Endothelial cell of umbilical vein (primary cell): ENCODE results near the gene JAM2. TPM values are rescaled to one million over a fixed set of nuclear protein-coding genes. Genes with fewer than 3 reads are reported as not detected.

Experiments used
- BruUV-seq: library from RNA; stranded (reverse); fragments of 400-500 nt; replicated peaks from 2 replicates; lab custom pipeline; 2021; lab: Mats Ljungman, UMichigan
- CTCF ChIA-PET: fragments of 300-600, 350-600 bp; sonication (Branson Sonifier 250); formaldehyde crosslinking; loops from one replicate; lab custom pipeline; 2021; ENCODE audit warnings: antibody characterized with exemption, inconsistent platforms; lab: Charles Lee
- POLR2A ChIA-PET: fragments of 300-600, 350-600 bp; sonication (Branson Sonifier 250); formaldehyde crosslinking; loops from one replicate; lab custom pipeline; 2021; ENCODE audit warnings: antibody characterized with exemption, inconsistent platforms; lab: Charles Lee
- DNase-seq: peaks from one replicate; pipeline ENCODE4 v3.0.0-alpha.2; 2011; ENCODE audit warnings: low read depth, low spot score
- FAIRE-seq: peaks from 2 replicates; lab custom pipeline; 2011; peaks lifted over from hg19 to GRCh38; lab: Jason Lieb, UNC
- H2AFZ ChIP-seq: 2 replicates; pipeline ENCODE4 v1.6.0; 2012; ENCODE audit warnings: low read depth, low read length, control low read depth, inconsistent platforms
- H3K27ac ChIP-seq: 2 replicates; pipeline ENCODE4 v1.5.1; 2011; ENCODE audit warnings: low read depth, mild to moderate bottlenecking, control low read depth, low read length, moderate library complexity; ENCODE audit not compliant: insufficient read depth
- H3K27me3 ChIP-seq, 2 experiments: 2 replicates each; pipeline versions ENCODE4 v1.6.0 to v1.6.1; 2011; ENCODE audit warnings: low read length in 2 of 2, mixed read lengths in 1 of 2; ENCODE audit not compliant: control insufficient read depth in 2 of 2, insufficient read depth in 2 of 2
- H3K36me3 ChIP-seq, 2 experiments: 2 replicates in 1 of 2; 3 replicates in 1 of 2; pipeline ENCODE4 v1.5.1; 2011; ENCODE audit warnings: low read length in 2 of 2, mild to moderate bottlenecking in 1 of 2, moderate library complexity in 1 of 2; ENCODE audit not compliant: control insufficient read depth in 2 of 2, insufficient read depth in 2 of 2; ENCODE audit errors: extremely low read depth in 1 of 2
- H3K4me1 ChIP-seq: 3 replicates; pipeline ENCODE4 v1.5.1; 2011; ENCODE audit warnings: mild to moderate bottlenecking, low read length; ENCODE audit not compliant: control insufficient read depth, insufficient read depth; ENCODE audit errors: extremely low read depth
- H3K4me2 ChIP-seq: 2 replicates; pipeline ENCODE4 v1.6.1; 2011; ENCODE audit warnings: low read length, control low read depth, mixed read lengths; ENCODE audit not compliant: insufficient read depth
- H3K4me3 ChIP-seq, 3 experiments: fragments of 200-600 bp in 1 of 3; sonication (generic), shearing (Covaris generic) in 1 of 3; replicated peaks in 1 of 3; 2 replicates each; pipeline ENCODE4 v1.5.1; 2011 to 2016; ENCODE audit warnings: control low read depth in 3 of 3, low read length in 3 of 3, mild to moderate bottlenecking in 2 of 3, inconsistent platforms in 1 of 3, low read depth in 1 of 3, moderate library complexity in 1 of 3; ENCODE audit not compliant: insufficient read depth in 1 of 3
- H3K79me2 ChIP-seq: 2 replicates; pipeline ENCODE4 v1.6.0; 2012; ENCODE audit warnings: low read length, inconsistent platforms; ENCODE audit not compliant: control insufficient read depth, insufficient read depth
- H3K9ac ChIP-seq: replicated peaks from 2 replicates; pipeline ENCODE3; 2011; ENCODE audit warnings: low read length, control low read depth; ENCODE audit not compliant: insufficient read depth; ENCODE audit errors: extremely low read depth
- H3K9me1 ChIP-seq: replicated peaks from 3 replicates; pipeline ENCODE4 v1.6.0; 2011; ENCODE audit warnings: mild to moderate bottlenecking, low read length; ENCODE audit not compliant: control insufficient read depth, insufficient read depth; ENCODE audit errors: extremely low read depth
- H3K9me3 ChIP-seq: replicated peaks from 2 replicates; pipeline ENCODE4 v1.5.1; 2012; ENCODE audit warnings: low read length, inconsistent platforms; ENCODE audit not compliant: control insufficient read depth, insufficient read depth
- H4K20me1 ChIP-seq: replicated peaks from 2 replicates; pipeline ENCODE3; 2011; ENCODE audit warnings: mild to moderate bottlenecking, low read length; ENCODE audit not compliant: control insufficient read depth, insufficient read depth; ENCODE audit errors: extremely low read depth
- CTCF ChIP-seq, 2 donors: IDR thresholded peaks; 1 replicate in 1 of 2; 2 replicates in 1 of 2; pipeline ENCODE4 v1.5.1; 2011; ENCODE audit warnings: low read length in 2 of 2, mild to moderate bottlenecking in 2 of 2, moderate library complexity in 2 of 2, control low read depth in 1 of 2, inconsistent platforms in 1 of 2, low read depth in 1 of 2; ENCODE audit not compliant: insufficient read depth in 1 of 2; ENCODE audit errors: extremely low read depth in 1 of 2
- EZH2 ChIP-seq: IDR thresholded peaks from 2 replicates; pipeline ENCODE4 v1.6.1; 2012; ENCODE audit warnings: borderline replicate concordance, low read depth, mild to moderate bottlenecking, moderate library complexity, low read length, inconsistent platforms; ENCODE audit not compliant: severe bottlenecking
- FOS ChIP-seq: IDR thresholded peaks from 2 replicates; pipeline ENCODE4 v1.6.1; 2011; ENCODE audit warnings: mild to moderate bottlenecking, low read length, moderate library complexity, borderline replicate concordance; ENCODE audit not compliant: insufficient read depth
- GATA2 ChIP-seq: IDR thresholded peaks from 2 replicates; pipeline ENCODE4 v1.7.0; 2011; ENCODE audit warnings: low read depth, mild to moderate bottlenecking, moderate library complexity, mixed read lengths, low read length; ENCODE audit not compliant: insufficient read length, insufficient read depth
- JUN ChIP-seq: IDR thresholded peaks from 2 replicates; pipeline ENCODE4 v1.6.1; 2011; ENCODE audit warnings: borderline replicate concordance, low read depth; ENCODE audit not compliant: insufficient read length, insufficient read depth
- MAX ChIP-seq: IDR thresholded peaks from 2 replicates; pipeline ENCODE4 v1.6.1; 2011; ENCODE audit not compliant: insufficient read depth, insufficient read length
- MYC ChIP-seq: IDR thresholded peaks from one replicate; pipeline ENCODE4 v1.6.1; 2011; ENCODE audit warnings: mild to moderate bottlenecking, low read depth, low read length
- POLR2A ChIP-seq: IDR thresholded peaks from 2 replicates; pipeline ENCODE4 v1.6.1; 2012; ENCODE audit warnings: low read depth, mild to moderate bottlenecking, control low read depth, low read length
- POLR2AphosphoS5 ChIP-seq: IDR thresholded peaks from 2 replicates; pipeline ENCODE4 v1.6.1; 2012; ENCODE audit warnings: low read depth, mild to moderate bottlenecking, control low read depth, low read length, moderate library complexity; ENCODE audit not compliant: insufficient read depth
- dilution Hi-C: fragments of 300-500 bp; cut with MboI; formaldehyde crosslinking; loops from one replicate; pipeline ENCODE4 v1.15.0; 2019; ENCODE audit warnings: low sequenced_read_pairs; ENCODE audit not compliant: extremely low pct_ligation_motif_present
- intact Hi-C: fragments of 100-400 bp; cut with micrococcal nuclease; formaldehyde crosslinking; loops from one replicate; pipeline ENCODE4 v1.10.0; 2022
- polyA plus RNA-seq, 4 experiments: library from polyadenylated mRNA; depleted of rRNA in 3 of 4; stranded (reverse) in 3 of 4; unstranded in 1 of 4; fragments of >200 nt; gene quantifications; 2 replicates each; pipeline versions ENCODE4 v1.2.1 to v1.2.3, GENCODE V29; 2011 to 2012; ENCODE audit warnings: missing spikeins in 1 of 4
- total RNA-seq: library from RNA; stranded (reverse); gene quantifications from 2 replicates; pipeline ENCODE4 v1.2.3, GENCODE V29; 2021

The JAM2 gene
- total and polyA plus RNA-seq, 2 donors (not counting 3 experiments of a cell fraction or from before 2014, with no cell fraction given) = 0.14 to 0.20 TPM

- Histone ChIP-seq H3K9me3 (no peaks in the 10 kb centered on the region), H3K9ac (no peak overlapping the region), H3K9me1 (no peaks in the 10 kb centered on the region), H3K4me1 (no peaks in the 10 kb centered on the region), H4K20me1 (no peaks in the 10 kb centered on the region), H3K27ac (no peak overlapping the region), H3K27me3 (no peaks in the 10 kb centered on the region), H3K36me3 (no peaks in the 10 kb centered on the region), H3K4me3 (no peak overlapping the region), H3K4me2 (no peak overlapping the region), H3K79me2 (no peaks in the 10 kb centered on the region), H2AFZ (no peak overlapping the region)
- TF ChIP-seq MYC = no peak
- no peak for TF ChIP-seq FOS
- TF ChIP-seq GATA2 = no peak
- no peak for TF ChIP-seq EZH2
- TF ChIP-seq MAX = no peak
- no peak for TF ChIP-seq JUN
- TF ChIP-seq POLR2AphosphoS5 = no peak
- FAIRE-seq (no peak), DNase-seq (no peak)
- CTCF ChIA-PET = no interaction called here
- POLR2A ChIA-PET = no interaction called here
- dilution Hi-C loops = no loop called here
- intact Hi-C loops = loop anchor here (2.0 kb wide), 2 partner anchors 21 to 25 kb away; partner anchors contain the start of genes ATP5PF and GABPA
- BruUV-seq = no TSS peak
Measured at GRCh38 chr21:25709684-25710265, 70.7 kb downstream of the JAM2 start.

- intact Hi-C loops = no loop called here
- TF ChIP-seq MAX = no peak
- TF ChIP-seq JUN = no peak
- no peak for TF ChIP-seq MYC
- TF ChIP-seq POLR2A = no peak
- TF ChIP-seq POLR2AphosphoS5 = no peak
- TF ChIP-seq EZH2 = no peak
- TF ChIP-seq FOS = no peak
- TF ChIP-seq GATA2 = no peak
- TF ChIP-seq CTCF (IDR thresholded peaks at IDR 0.05; ENCODE audit: extremely low read depth in 1 of 2, insufficient read depth in 1 of 2, low read depth in 1 of 2, low read length in 2 of 2) = no peak
- H3K27me3 ChIP-seq = no peaks in the 10 kb centered on the region
- no peak for FAIRE-seq
- no peaks in the 10 kb centered on the region for H3K36me3 ChIP-seq
- H3K4me1 ChIP-seq = no peaks in the 10 kb centered on the region
- dilution Hi-C loops = no loop called here
- H3K27ac ChIP-seq = no peak overlapping the region
- H3K79me2 ChIP-seq = no peaks in the 10 kb centered on the region
- H3K9me3 ChIP-seq = no peaks in the 10 kb centered on the region
- H3K4me2 ChIP-seq = no peak overlapping the region
- no peak overlapping the region for H3K4me3 ChIP-seq
- H3K9ac ChIP-seq = no peak overlapping the region
- H4K20me1 ChIP-seq = no peaks in the 10 kb centered on the region
- DNase-seq = no peak
- CTCF ChIA-PET = no interaction called here
- no peaks in the 10 kb centered on the region for H3K9me1 ChIP-seq
- POLR2A ChIA-PET = no interaction called here
- no TSS peak for BruUV-seq
- H2AFZ ChIP-seq = no peak overlapping the region
Measured at GRCh38 chr21:25710550-25710949, 71.5 kb downstream of the JAM2 start.
